A549 treated with AZD9567 at 1 μM for 4 hours (cell line): ENCODE data around the gene CBY3. TPM values are rescaled to one million over a fixed set of nuclear protein-coding genes. Genes with fewer than 3 reads are reported as not detected.

Experiments used
- total RNA-seq: library from RNA; stranded (reverse); fragments of 200-300 nt; extraction: Qiagen RNA extraction; gene quantifications from 5 replicates; pipeline ENCODE4 v1.2.3, GENCODE V29; 2022; ENCODE audit not compliant: insufficient read depth

CBY3 gene
- total RNA-seq, result not detected in 5 replicates

GRCh38 chr5:179680780-179681401, at the start of gene CBY3:
Gene CBY3, minus strand, starts transcription at chr5:179681034. Its CDS starts 116 bp downstream, at chr5:179680918.

GRCh38 chr5:179698935-179699615, 18.2 kb upstream of the CBY3 start, which contains the start of gene CANX:
Gene CANX, plus strand, starts transcription at chr5:179698967. Its CDS starts 6,715 bp downstream, at chr5:179705682.

Other genes with a start within 250 kb of the CBY3 start
- gene RUFY1, start 130.5 kb downstream of the CBY3 start, total RNA-seq, result 26.7 to 31.4 TPM (median 29.1 TPM) in 5 replicates
- gene HNRNPH1, start 57.4 kb downstream of the CBY3 start, total RNA-seq, result 480 to 671 TPM (median 491 TPM) in 5 replicates
- 336 to 487 TPM (median 351 TPM) in 5 replicates for gene CANX, start 17.9 kb upstream of the CBY3 start, total RNA-seq
- 17.6 to 41.2 TPM (median 20.7 TPM) in 5 replicates for gene MAML1, start 51.8 kb upstream of the CBY3 start, total RNA-seq
- gene LTC4S, start 113.0 kb upstream of the CBY3 start, total RNA-seq, result 0.21 to 0.42 TPM (median 0.39 TPM) in 3 of 5 replicates, not detected in the others
- gene MGAT4B, start 125.8 kb upstream of the CBY3 start, total RNA-seq, result 175 to 217 TPM (median 208 TPM) in 5 replicates
- gene SQSTM1, start 139.9 kb upstream of the CBY3 start, total RNA-seq, result 877 to 1,506 TPM (median 1,009 TPM) in 5 replicates
- gene MRNIP, start 177.8 kb upstream of the CBY3 start, total RNA-seq, result 14.6 to 27.9 TPM (median 26.5 TPM) in 5 replicates
- 57.2 to 66.3 TPM (median 66.0 TPM) in 5 replicates for gene TBC1D9B, start 226.9 kb upstream of the CBY3 start, total RNA-seq